HT1080 (cell line): ENCODE data around the gene ORC4. TPM values are rescaled to one million over a fixed set of nuclear protein-coding genes. Genes with fewer than 3 reads are reported as not detected.

ENCODE experiments used
- DNase-seq: peaks from one replicate; pipeline ENCODE4 v3.0.0-alpha.2; 2015; ENCODE audit warnings: low read depth
- total RNA-seq: library from RNA; depleted of rRNA; stranded (reverse); fragments of >200 nt; shearing (Covaris generic); gene quantifications from 2 replicates; pipeline ENCODE4 v1.2.3, GENCODE V29; 2014; rRNA removed

The ORC4 gene
- total RNA-seq, 1 experiment from 2014 or later = 59.1 TPM

DNA sequence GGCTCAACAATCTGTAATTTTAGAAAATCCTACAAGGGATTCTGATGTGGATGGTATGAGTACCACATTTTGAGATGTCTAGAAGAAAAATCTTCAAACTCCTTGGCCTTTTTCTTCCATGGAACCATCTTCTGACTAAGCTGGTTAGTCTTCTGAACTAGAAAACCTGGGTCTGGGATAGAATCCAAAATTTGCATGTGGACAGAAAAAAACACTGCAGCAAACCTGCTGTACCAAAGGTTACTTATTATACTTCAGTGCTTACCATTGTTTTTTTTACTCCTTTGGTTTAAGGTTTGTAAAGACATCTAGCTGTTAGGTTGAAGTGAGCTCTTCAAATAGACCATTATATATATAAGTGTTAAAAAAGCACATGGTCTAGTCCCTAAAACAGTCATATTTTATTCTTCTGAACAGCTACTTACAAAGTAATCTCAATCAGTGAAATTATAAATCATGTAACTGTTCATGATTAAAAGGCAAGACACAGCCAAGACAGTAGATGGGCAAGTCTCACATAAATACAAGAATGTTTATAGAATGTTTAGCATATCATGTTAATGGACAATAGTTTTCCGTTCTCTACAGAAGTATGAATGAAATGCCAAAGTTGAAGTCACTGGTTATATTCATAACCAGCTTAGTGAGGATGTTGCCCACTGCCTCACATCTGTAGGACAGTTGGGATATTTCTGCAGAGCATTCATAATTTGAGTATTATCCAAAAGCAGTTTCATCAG lies 85.5 kb downstream of the ORC4 start:
- DNase-seq = no peak

GRCh38 chr2:147933931-147934330 lies 86.6 kb downstream of the ORC4 start:
- DNase-seq = no peak

DNA sequence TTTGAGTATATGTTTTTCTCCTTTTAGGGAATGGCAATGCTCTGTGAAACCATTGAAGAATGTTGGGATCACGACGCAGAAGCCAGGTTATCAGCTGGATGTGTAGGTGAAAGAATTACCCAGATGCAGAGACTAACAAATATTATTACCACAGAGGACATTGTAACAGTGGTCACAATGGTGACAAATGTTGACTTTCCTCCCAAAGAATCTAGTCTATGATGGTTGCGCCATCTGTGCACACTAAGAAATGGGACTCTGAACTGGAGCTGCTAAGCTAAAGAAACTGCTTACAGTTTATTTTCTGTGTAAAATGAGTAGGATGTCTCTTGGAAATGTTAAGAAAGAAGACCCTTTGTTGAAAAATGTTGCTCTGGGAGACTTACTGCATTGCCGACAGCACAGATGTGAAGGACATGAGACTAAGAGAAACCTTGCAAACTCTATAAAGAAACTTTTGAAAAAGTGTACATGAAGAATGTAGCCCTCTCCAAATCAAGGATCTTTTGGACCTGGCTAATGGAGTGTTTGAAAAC lies 93.4 kb downstream of the ORC4 start:
- DNase-seq = no peak

DNA sequence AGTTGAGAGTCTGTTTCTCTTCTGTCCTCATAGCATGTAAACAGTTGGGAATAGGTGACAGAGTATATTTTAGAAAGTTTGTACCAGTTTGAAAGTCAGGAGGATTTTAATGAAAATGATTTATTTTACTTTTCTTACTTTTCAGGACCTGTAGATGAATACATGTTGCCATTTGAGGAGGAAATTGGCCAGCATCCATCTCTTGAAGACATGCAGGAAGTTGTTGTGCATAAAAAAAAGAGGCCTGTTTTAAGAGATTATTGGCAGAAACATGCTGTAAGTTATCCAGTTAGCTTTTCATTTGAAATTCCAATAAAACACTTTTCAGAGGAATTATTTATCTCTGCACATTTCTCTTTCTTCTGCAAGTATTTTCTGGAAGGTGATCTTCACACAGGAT lies 94.7 kb downstream of the ORC4 start:
- DNase-seq = no peak

DNA sequence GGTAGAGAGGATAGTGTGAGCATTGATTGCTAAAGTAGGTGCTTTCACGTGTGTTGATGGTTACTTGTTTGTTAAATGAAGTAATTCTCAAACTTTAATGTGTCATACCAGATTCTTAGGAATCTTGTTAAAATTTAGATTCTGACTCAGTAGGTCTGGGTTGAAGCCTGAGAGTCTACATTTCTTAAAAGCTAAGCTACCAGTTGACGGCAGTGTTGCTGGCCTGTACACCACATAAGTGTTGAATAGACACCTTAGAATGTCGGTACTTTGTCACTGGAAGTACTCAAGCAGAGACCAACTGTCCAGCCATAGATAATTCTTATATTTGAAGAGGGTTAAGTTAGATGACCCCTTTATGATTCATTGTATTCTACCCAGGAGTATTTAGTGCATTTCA lies 95.9 kb downstream of the ORC4 start:
- DNase-seq = no peak

DNA sequence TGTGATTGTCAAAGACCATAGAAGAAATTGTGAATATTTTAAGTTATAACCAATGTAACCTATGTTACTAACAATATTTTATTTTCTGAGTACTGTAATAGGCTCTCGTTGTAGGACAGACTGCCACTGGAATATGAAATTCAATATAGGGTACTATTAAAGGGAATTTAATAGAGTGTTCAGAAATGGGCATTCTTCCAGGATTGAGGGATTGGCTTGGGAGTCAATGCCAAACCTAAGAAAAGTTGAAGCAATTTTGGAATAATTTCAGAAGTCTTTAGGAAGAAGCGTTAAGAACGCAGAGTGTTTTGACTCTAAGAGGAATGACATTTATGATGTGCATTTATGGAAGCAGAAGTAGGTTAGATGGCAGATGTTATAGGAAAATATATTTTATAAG lies 96.7 kb downstream of the ORC4 start:
- no peak for DNase-seq

GRCh38 chr2:147917161-147917560 lies 103.4 kb downstream of the ORC4 start:
- no peak for DNase-seq

GRCh38 chr2:147916723-147917122 lies 103.8 kb downstream of the ORC4 start:
- DNase-seq = no peak

GRCh38 chr2:147916067-147916466 lies 104.5 kb downstream of the ORC4 start:
- no peak for DNase-seq

GRCh38 chr2:147913701-147914480 lies 106.6 kb downstream of the ORC4 start:
- peak; percentile 51 for DNase-seq

DNA sequence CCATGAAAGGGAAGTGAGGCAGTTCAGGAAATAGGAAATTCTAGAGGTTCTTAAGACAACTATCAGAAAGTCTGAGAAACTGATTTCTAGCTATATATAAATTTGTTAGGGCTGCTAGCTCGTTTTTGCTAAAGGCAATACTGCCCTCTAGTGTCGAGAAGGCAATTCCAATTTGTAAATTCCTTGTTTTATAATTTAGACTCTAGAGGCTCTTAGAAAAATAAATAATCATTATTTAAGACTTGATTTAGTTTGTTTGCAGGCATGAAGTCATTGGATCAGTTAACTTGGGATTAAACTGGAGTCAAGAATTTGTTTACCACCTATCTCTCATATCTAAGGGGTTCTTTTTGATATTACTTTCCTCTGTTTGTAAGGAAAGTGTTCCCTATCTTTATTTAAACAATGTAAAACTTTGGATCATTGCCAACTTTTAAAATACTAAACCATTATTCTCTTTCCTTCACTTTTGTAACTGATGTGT lies 109.5 kb downstream of the ORC4 start:
- DNase-seq = peak; percentile 62

- no peak for DNase-seq
Observed at GRCh38 chr2:147909178-147909577, 111.4 kb downstream of the ORC4 start.

DNA sequence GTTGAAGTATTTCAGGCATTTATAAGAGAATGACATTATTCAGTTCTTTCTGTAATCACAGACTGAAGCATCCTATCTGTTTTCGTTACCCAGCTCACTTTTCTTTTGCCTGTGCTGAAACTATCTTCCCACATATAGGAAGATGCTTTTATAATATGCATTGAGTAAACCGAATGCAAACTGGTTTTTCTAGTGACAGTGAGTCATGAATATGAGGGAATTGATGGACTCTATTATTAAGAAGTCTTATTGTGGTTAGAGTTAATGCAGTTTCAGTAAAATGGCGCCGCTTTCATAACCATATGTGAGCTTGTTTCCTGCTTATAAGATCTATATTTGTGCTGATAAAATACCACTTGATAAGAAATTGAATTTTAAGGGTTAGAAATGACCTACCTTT lies 116.5 kb downstream of the ORC4 start:
- DNase-seq = no peak

DNA sequence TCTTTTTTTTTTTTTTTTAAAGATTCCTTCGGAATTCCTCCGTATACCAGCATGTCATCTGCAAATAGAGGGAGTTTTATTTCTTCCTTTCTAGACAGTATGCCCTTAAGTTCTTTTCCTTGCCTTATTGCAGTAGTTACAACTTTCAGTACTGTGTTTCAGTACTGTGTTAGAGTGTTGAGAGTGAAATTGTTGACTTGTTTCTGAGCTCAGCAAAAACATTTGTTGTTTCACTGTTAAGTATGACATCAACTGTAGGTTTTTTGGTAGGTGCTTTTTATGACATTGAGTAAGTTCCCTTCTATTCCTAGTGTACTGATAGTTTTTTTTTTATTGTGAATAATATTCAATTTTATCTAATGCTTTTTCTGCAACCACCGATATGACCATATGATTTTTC lies 131.9 kb downstream of the ORC4 start:
- DNase-seq = no peak

- no peak for DNase-seq
Observed at GRCh38 chr2:147886136-147886535, 134.4 kb downstream of the ORC4 start.

DNA sequence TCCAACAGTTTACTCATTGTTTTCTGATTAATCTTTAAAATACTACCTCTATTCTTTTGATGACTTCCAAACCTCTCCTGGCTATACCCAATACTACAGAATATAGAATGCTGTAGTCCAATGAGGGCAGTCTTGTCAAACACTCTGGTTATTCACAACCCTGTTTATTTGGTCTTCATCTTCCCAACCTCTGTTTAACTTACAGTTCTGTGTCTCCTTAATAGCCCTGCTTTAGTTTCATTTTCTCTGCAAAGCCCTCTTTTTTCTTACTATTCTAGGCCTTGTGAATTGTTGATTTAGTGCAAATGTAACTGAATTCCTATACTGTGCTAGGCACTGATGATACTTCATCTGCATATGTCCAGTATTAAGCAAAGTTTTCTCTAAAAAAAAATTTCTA lies 135.7 kb downstream of the ORC4 start:
- no peak for DNase-seq

- no peak for DNase-seq
Observed at GRCh38 chr2:147882631-147883030, 137.9 kb downstream of the ORC4 start.

Other genes starting within 250 kb of the ORC4 start
- 5.7 and 6.8 TPM in 2 replicates for gene ACVR2A, start 175.7 kb downstream of the ORC4 start, total RNA-seq
- 3.7 and 7.1 TPM in 2 replicates for gene MBD5, start 354 bp upstream of the ORC4 start, total RNA-seq